Peyer's patch (tissue), 4 donors: ENCODE data around the gene SGMS2.

Source experiments
- POLR2A ChIP-seq, 2 donors: fragments of 450-650 bp; IDR thresholded peaks; one replicate each; pipeline ENCODE4 v1.5.1; 2017; ENCODE audit warnings: antibody characterized with exemption in 2 of 2, mild to moderate bottlenecking in 2 of 2, moderate library complexity in 2 of 2
- TF ChIP-seq, protein P1 (sequence below), 6 experiments: fragments of 450-650 bp in 4 of 6; fragments of 200-600 bp in 2 of 6; sonication (generic) in 1 of 6; IDR thresholded peaks; one replicate each; pipeline ENCODE4 v1.5.1; 2017 to 2019; ENCODE audit warnings: antibody characterized with exemption in 6 of 6, mild to moderate bottlenecking in 3 of 6, moderate library complexity in 1 of 6

DNA sequence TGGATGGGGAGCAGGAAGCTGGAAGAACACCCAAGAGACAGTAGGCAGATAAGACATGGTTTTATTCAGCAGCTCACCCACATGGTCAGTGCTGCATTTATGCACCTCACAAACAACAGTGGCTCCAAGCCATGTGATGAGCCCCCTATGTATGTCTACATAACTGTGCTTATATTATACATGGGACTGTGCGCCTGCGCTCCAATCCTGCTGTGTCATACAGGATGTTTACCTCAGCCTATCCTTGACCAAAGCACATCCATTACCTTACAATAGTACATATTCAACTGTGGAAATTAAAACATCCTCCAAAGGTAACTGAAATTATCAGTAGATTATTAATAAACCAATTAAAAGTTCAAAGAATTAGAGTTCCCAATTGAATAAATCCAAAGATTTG, 44.1 kb upstream of the SGMS2 start:
- TF ChIP-seq, protein P1, sequence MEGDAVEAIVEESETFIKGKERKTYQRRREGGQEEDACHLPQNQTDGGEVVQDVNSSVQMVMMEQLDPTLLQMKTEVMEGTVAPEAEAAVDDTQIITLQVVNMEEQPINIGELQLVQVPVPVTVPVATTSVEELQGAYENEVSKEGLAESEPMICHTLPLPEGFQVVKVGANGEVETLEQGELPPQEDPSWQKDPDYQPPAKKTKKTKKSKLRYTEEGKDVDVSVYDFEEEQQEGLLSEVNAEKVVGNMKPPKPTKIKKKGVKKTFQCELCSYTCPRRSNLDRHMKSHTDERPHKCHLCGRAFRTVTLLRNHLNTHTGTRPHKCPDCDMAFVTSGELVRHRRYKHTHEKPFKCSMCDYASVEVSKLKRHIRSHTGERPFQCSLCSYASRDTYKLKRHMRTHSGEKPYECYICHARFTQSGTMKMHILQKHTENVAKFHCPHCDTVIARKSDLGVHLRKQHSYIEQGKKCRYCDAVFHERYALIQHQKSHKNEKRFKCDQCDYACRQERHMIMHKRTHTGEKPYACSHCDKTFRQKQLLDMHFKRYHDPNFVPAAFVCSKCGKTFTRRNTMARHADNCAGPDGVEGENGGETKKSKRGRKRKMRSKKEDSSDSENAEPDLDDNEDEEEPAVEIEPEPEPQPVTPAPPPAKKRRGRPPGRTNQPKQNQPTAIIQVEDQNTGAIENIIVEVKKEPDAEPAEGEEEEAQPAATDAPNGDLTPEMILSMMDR (IDR thresholded peaks at IDR 0.05) = no peak
- TF ChIP-seq POLR2A (IDR thresholded peaks at IDR 0.05) = no peak
